GM19043 (cell line): ENCODE data around the gene KCND3.

ENCODE experiments used
- ATAC-seq: cut with Tn5 transposase; IDR thresholded peaks from one replicate; pipeline ENCODE4 v1.9.1; 2021; ENCODE audit warnings: low read depth; ENCODE audit not compliant: unreplicated experiment

KCND3 gene

GRCh38 chr1:111733992-111734341 is 255.5 kb downstream of the KCND3 start:
- no peak for ATAC-seq

DNA sequence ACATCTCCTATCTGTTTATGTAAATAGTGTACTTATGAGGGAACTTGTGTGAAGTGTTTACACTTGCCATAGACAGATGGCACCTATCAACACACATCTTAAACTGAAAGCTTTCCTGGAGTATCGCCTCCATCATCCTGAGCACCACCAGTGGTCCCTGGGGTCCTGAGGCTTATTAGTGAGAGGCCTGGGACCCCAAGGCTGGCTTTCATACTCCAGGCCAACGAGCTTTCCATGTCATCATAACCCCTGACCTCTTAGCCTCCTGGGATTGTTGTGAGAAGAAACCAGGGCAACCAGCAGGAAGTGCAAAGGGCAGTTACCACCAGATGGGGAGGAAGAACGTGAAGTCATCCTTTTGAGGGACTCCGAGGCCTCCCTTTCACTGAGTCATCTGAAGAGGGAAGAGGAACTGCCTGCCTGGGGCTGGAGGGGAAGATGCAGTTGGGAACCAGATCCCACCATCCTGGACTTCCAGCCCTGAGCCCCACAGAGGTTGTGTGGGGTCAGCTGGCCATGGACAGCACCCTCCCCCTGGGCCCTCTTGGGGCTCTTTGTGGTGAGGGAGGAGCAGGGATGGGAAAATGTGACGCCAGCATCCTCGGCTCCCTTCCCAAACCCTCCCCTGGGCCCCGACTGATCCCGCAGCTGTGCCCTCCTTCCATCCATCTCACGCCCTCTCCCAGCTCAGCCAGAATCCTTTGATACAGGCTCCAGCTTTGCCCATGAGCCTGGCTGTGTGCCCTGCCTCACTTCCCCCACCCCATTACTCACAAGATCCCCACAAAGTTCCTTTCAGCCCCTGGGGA is 256.1 kb downstream of the KCND3 start:
- no peak for ATAC-seq

GRCh38 chr1:111732718-111733117 is 256.8 kb downstream of the KCND3 start:
- ATAC-seq, result no peak

DNA sequence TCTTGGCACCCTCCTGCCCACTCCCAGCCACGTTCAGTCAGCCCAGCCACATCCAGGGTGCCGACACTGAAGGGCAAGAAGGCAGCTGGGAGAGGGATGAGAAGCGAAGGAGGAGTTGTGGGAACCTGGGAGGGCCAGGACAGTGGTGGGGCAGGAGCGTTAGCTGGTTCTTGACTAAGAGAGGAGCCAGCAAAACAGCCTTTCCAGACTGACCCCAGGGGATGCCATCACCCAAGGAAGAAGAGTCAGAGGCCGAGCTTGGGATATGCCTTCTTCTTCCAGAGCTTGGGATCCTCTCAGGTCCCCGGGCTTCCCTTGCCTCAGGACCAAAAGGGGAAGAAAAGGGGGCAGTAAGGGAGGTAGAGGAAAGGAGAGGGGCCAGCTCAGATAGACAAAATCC is 257.5 kb downstream of the KCND3 start:
- ATAC-seq, result no peak

- no peak for ATAC-seq
These were observed 258.8 kb downstream of the KCND3 start for GRCh38 chr1:111730706-111731105.

- ATAC-seq, result no peak
These were observed 259.4 kb downstream of the KCND3 start for GRCh38 chr1:111729946-111730681.

- no peak for ATAC-seq
These were observed 260.1 kb downstream of the KCND3 start for GRCh38 chr1:111729271-111729921.

DNA sequence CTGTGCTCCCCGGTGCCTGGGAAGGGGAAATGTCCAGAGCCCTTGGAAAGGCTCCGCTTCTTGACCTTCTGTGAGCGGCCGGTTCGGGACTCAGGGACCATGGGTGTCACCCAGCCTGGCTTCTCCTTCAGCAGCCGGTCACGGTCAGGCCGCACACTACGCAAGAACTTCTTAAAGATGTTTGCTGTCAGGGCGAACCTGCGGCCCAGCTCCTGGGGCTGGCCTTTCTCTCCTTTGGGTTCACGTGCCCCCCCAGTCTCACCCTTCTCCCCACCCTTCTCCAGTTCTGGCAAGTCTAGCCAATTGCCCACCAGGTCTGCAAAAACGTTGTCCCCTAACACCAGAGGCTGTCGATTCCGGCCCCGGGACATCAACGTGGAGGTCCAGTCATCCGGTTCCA is 262.4 kb downstream of the KCND3 start:
- ATAC-seq, result no peak

- ATAC-seq, result no peak
These were observed 264.3 kb downstream of the KCND3 start for GRCh38 chr1:111725192-111725591.

DNA sequence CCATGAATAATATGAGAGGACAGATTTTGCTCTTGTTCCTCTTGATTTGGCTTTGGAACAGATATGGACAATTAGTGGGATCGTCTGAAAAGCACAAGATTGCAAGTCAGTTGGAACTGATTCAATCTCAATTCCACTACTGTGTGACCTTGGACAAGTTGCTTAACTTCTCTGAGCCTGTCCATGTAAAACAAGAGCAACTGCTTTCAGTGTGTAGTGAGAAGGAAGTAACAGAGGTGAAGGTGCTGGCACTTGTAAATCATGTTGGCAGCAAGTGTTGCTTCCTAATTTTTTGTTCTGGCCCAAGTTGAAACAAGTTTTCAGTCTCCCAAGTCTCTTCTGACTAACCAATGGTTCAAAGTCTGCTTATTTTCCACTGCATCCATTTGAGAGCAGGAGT is 265.6 kb downstream of the KCND3 start:
- no peak for ATAC-seq

GRCh38 chr1:111723091-111723806 is 266.2 kb downstream of the KCND3 start:
- no peak for ATAC-seq

- ATAC-seq, result no peak
These were observed 268.3 kb downstream of the KCND3 start for GRCh38 chr1:111720977-111721786.
